ENCODE results near the gene KRTAP19-1. TPM values are rescaled to one million over a fixed set of nuclear protein-coding genes. Genes with fewer than 3 reads are reported as not detected.
A peak's percentile ranks its signal among the peaks of the same experiment; 100 is the strongest.

KRTAP19-1 gene
- total RNA-seq, 1 donor from 2014 or later = not detected

DNA sequence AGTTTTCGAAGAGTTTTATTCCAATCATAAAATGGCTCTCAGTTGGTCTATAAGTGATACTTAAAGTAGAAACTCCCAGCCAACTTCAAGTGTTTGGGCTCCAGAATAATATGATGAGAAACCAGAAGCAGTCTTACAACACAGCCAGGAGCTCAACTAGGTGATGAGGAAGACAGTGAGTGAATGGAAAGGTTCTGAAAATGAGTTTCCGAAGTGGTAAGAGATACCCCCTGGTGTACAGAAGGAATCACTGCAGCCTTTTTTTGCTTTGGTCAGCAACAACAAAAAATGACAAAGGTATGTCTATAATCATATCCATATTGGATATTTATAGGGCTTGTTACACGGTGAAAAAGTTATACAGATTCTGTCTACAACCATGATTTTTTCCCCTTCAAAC, 16.5 kb downstream of the KRTAP19-1 start:
- Histone ChIP-seq H2AFZ (ENCODE audit: low read depth, low read length) (no peak overlapping the region), H3K36me3 (ENCODE audit: insufficient read depth, low read length) (no peaks in the 10 kb centered on the region), H3K79me2 (ENCODE audit: insufficient read depth, low read length) (no peaks in the 10 kb centered on the region), H3K27me3 (ENCODE audit: insufficient read depth, low read length) (no peaks in the 10 kb centered on the region), H3K4me2 (ENCODE audit: low read length) (no peak overlapping the region), H3K27ac (ENCODE audit: low read depth, low read length) (no peak overlapping the region), H3K4me3 (ENCODE audit: insufficient read depth, low read depth, low read length) (no peak overlapping the region), H3K9me3 (ENCODE audit: insufficient read depth, low read depth, low read length) (no peaks in the 10 kb centered on the region), H3K9ac (ENCODE audit: low read length) (no peak overlapping the region), H3K4me1 (ENCODE audit: insufficient read depth, low read length) (no peaks in the 10 kb centered on the region), H4K20me1 (ENCODE audit: insufficient read depth, low read length) (no peaks in the 10 kb centered on the region)
- Mint-ChIP-seq H3K9me3 (ENCODE audit: unreplicated experiment) (peaks cover 4% of the 10 kb centered on the region), H3K4me1 (ENCODE audit: low read depth, unreplicated experiment) (no peaks in the 10 kb centered on the region), H3K27me3 (ENCODE audit: low read depth, unreplicated experiment) (no peaks in the 10 kb centered on the region), H3K4me3 (ENCODE audit: unreplicated experiment) (no peak overlapping the region), H3K36me3 (ENCODE audit: low read depth, unreplicated experiment) (no peaks in the 10 kb centered on the region), H3K27ac (ENCODE audit: unreplicated experiment) (no peak overlapping the region)
- DNase-seq (ENCODE audit: low read depth) = no peak
- no peak for FAIRE-seq
- TF ChIP-seq CTCF (IDR thresholded peaks at IDR 0.05; ENCODE audit: insufficient read depth, low read depth, low read length) (peak; percentile 28), EZH2 (IDR thresholded peaks at IDR 0.05; ENCODE audit: insufficient read depth, low read length) (no peak)

- Histone ChIP-seq H3K9me3 (ENCODE audit: insufficient read depth, low read depth, low read length) (no peaks in the 10 kb centered on the region), H3K4me3 (ENCODE audit: insufficient read depth, low read depth, low read length) (no peak overlapping the region), H3K4me1 (ENCODE audit: insufficient read depth, low read length) (no peaks in the 10 kb centered on the region), H3K9ac (ENCODE audit: low read length) (no peak overlapping the region), H3K36me3 (ENCODE audit: insufficient read depth, low read length) (no peaks in the 10 kb centered on the region), H3K27me3 (ENCODE audit: insufficient read depth, low read length) (no peaks in the 10 kb centered on the region), H3K4me2 (ENCODE audit: low read length) (no peak overlapping the region), H3K27ac (ENCODE audit: low read depth, low read length) (no peak overlapping the region), H4K20me1 (ENCODE audit: insufficient read depth, low read length) (no peaks in the 10 kb centered on the region), H3K79me2 (ENCODE audit: insufficient read depth, low read length) (no peaks in the 10 kb centered on the region), H2AFZ (ENCODE audit: low read depth, low read length) (no peak overlapping the region)
- Mint-ChIP-seq H3K4me1 (ENCODE audit: low read depth, unreplicated experiment) (no peaks in the 10 kb centered on the region), H3K36me3 (ENCODE audit: low read depth, unreplicated experiment) (no peaks in the 10 kb centered on the region), H3K27ac (ENCODE audit: unreplicated experiment) (no peak overlapping the region), H3K9me3 (ENCODE audit: unreplicated experiment) (no peaks in the 10 kb centered on the region), H3K27me3 (ENCODE audit: low read depth, unreplicated experiment) (no peaks in the 10 kb centered on the region), H3K4me3 (ENCODE audit: unreplicated experiment) (no peak overlapping the region)
- DNase-seq (ENCODE audit: low read depth) (no peak), FAIRE-seq (no peak)
- TF ChIP-seq CTCF (IDR thresholded peaks at IDR 0.05; ENCODE audit: insufficient read depth, low read depth, low read length) (no peak), EZH2 (IDR thresholded peaks at IDR 0.05; ENCODE audit: insufficient read depth, low read length) (no peak)
Measured at GRCh38 chr21:30448514-30448913, 31.7 kb downstream of the KRTAP19-1 start.

- Mint-ChIP-seq H3K4me3 (ENCODE audit: unreplicated experiment) (no peak overlapping the region), H3K27ac (ENCODE audit: unreplicated experiment) (no peak overlapping the region), H3K27me3 (ENCODE audit: low read depth, unreplicated experiment) (no peaks in the 10 kb centered on the region), H3K36me3 (ENCODE audit: low read depth, unreplicated experiment) (no peaks in the 10 kb centered on the region), H3K4me1 (ENCODE audit: low read depth, unreplicated experiment) (no peaks in the 10 kb centered on the region), H3K9me3 (ENCODE audit: unreplicated experiment) (no peaks in the 10 kb centered on the region)
- Histone ChIP-seq H2AFZ (ENCODE audit: low read depth, low read length) (no peak overlapping the region), H3K4me1 (ENCODE audit: insufficient read depth, low read length) (no peaks in the 10 kb centered on the region), H3K4me2 (ENCODE audit: low read length) (no peak overlapping the region), H4K20me1 (ENCODE audit: insufficient read depth, low read length) (no peaks in the 10 kb centered on the region), H3K27ac (ENCODE audit: low read depth, low read length) (no peak overlapping the region), H3K79me2 (ENCODE audit: insufficient read depth, low read length) (no peaks in the 10 kb centered on the region), H3K9ac (ENCODE audit: low read length) (no peak overlapping the region), H3K9me3 (ENCODE audit: insufficient read depth, low read depth, low read length) (no peaks in the 10 kb centered on the region), H3K27me3 (ENCODE audit: insufficient read depth, low read length) (no peaks in the 10 kb centered on the region), H3K4me3 (ENCODE audit: insufficient read depth, low read depth, low read length) (no peak overlapping the region), H3K36me3 (ENCODE audit: insufficient read depth, low read length) (no peaks in the 10 kb centered on the region)
- TF ChIP-seq EZH2 (IDR thresholded peaks at IDR 0.05; ENCODE audit: insufficient read depth, low read length) (no peak), CTCF (IDR thresholded peaks at IDR 0.05; ENCODE audit: insufficient read depth, low read depth, low read length) (no peak)
- DNase-seq (ENCODE audit: low read depth) = no peak
- no peak for FAIRE-seq
Measured at GRCh38 chr21:30447056-30447455, 33.1 kb downstream of the KRTAP19-1 start.

Measured in astrocyte (in vitro differentiated cells and primary cell).